ENCODE results near the gene RMND5A. TPM values are rescaled to one million over a fixed set of nuclear protein-coding genes. Genes with fewer than 3 reads are reported as not detected.

RMND5A gene
- total RNA-seq, 2 experiments from 2014 or later = 35.0 to 44.3 TPM

DNA sequence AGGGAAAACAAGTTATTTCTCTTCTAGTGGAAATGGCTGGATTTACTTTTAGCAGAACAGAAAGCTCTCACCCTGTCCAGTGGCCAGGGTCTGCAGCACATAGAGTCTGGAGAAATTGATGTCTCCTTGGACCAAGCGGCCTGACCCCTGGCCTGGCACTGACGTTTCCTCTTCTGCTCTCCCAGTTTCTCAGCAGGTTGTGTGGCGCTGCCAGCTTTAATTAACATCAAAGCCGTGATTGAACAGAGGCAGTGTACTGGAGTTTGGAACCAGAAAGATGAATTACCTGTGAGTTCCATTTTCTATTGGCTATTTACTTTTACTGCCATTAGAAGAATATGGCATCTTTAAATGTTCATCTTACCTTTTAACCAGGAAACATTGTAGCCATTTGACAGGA lies 49.7 kb downstream of the RMND5A start:
- ChIA-PET POLR2A (no interaction called here), CTCF (interaction anchor here (0.7 kb wide), 1 partner anchor 204 kb away, joined by 3 read pairs; no protein-coding TSS in a partner anchor)
- no peak for ATAC-seq
- Mint-ChIP-seq H3K36me3 (ENCODE audit: low read depth) (peaks cover 48% of the 10 kb centered on the region), H3K9me3 (ENCODE audit: low read depth) (no peaks in the 10 kb centered on the region), H3K4me3 (no peak overlapping the region), H3K27me3 (no peaks in the 10 kb centered on the region), H3K4me1 (peaks cover 1% of the 10 kb centered on the region), H3K27ac (no peak overlapping the region)
- intact Hi-C loops (cut with DNase I, micrococcal nuclease) = no loop called here
- DNase-seq = no peak

DNA sequence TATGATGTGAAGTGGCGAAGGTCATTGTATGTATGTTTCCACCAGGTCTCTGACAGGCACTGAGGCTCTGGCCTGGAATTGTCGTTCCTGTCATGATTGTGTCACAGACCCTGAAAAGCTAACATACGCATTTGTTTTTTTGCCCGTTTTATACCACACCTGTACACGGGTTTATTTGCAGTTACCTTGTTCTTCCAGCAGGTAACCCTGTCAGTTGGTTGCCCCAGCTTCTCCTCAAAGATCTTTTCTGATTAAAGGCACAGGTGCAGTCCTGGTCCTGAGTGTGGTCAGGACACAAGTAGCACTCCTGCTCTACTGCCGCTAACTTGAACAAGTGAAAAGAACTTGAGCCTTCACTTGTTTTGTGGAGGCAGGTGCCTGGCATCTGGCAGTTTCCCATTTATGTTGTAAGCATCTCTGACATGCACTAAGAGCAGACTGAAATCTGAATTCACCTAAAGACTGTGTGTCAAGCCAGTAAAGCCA lies 50.8 kb downstream of the RMND5A start:
- ChIA-PET CTCF (no interaction called here), POLR2A (no interaction called here)
- DNase-seq = no peak
- intact Hi-C loops (cut with DNase I, micrococcal nuclease) = no loop called here
- Mint-ChIP-seq H3K27me3 (no peaks in the 10 kb centered on the region), H3K36me3 (ENCODE audit: low read depth) (peaks cover 47% of the 10 kb centered on the region), H3K9me3 (ENCODE audit: low read depth) (no peaks in the 10 kb centered on the region), H3K4me3 (no peak overlapping the region), H3K27ac (no peak overlapping the region), H3K4me1 (no peaks in the 10 kb centered on the region)
- no peak for ATAC-seq

- CTCF ChIA-PET = interaction anchor here (0.6 to 0.8 kb wide), 3 partner anchors 10 to 442 kb away, joined by 3 to 4 read pairs (median 4); no protein-coding TSS in a partner anchor
- peaks cover 48% of the 10 kb centered on the region for H3K36me3 Mint-ChIP-seq (ENCODE audit: low read depth)
- no peak for ATAC-seq
- H3K27me3 Mint-ChIP-seq = no peaks in the 10 kb centered on the region
- H3K9me3 Mint-ChIP-seq (ENCODE audit: low read depth) = no peaks in the 10 kb centered on the region
- no peak overlapping the region for H3K4me3 Mint-ChIP-seq
- intact Hi-C loops (cut with DNase I, micrococcal nuclease) = no loop called here
- no peak overlapping the region for H3K27ac Mint-ChIP-seq
- DNase-seq = no peak
- POLR2A ChIA-PET = no interaction called here
- H3K4me1 Mint-ChIP-seq = no peaks in the 10 kb centered on the region
Observed at GRCh38 chr2:86772611-86773010, 52.5 kb downstream of the RMND5A start.

GRCh38 chr2:86774862-86775261 lies 54.8 kb downstream of the RMND5A start:
- H3K4me1 Mint-ChIP-seq = no peaks in the 10 kb centered on the region
- DNase-seq (no peak), ATAC-seq (no peak)
- intact Hi-C loops (cut with DNase I, micrococcal nuclease) = loop anchor here in 1 of 2 experiments (2.0 kb wide), 1 partner anchor 24 kb away; no protein-coding TSS in a partner anchor
- CTCF ChIA-PET = interaction anchor here (1.2 to 4.4 kb wide), 2 partner anchors 9 to 10 kb away, joined by 3 to 17 read pairs; no protein-coding TSS in a partner anchor
- POLR2A ChIA-PET = no interaction called here
- peaks cover 38% of the 10 kb centered on the region for H3K36me3 Mint-ChIP-seq (ENCODE audit: low read depth)
- no peaks in the 10 kb centered on the region for H3K9me3 Mint-ChIP-seq (ENCODE audit: low read depth)
- no peak overlapping the region for H3K27ac Mint-ChIP-seq
- H3K4me3 Mint-ChIP-seq = no peak overlapping the region
- no peaks in the 10 kb centered on the region for H3K27me3 Mint-ChIP-seq

- intact Hi-C loops (cut with DNase I, micrococcal nuclease) = loop anchor here in 1 of 2 experiments (2.0 kb wide), 1 partner anchor 25 kb away; no protein-coding TSS in a partner anchor
- CTCF ChIA-PET = interaction anchor here (1.2 to 4.4 kb wide), 2 partner anchors 9 to 11 kb away, joined by 3 to 17 read pairs; no protein-coding TSS in a partner anchor
Observed at GRCh38 chr2:86775338-86775737, 55.2 kb downstream of the RMND5A start.

DNA sequence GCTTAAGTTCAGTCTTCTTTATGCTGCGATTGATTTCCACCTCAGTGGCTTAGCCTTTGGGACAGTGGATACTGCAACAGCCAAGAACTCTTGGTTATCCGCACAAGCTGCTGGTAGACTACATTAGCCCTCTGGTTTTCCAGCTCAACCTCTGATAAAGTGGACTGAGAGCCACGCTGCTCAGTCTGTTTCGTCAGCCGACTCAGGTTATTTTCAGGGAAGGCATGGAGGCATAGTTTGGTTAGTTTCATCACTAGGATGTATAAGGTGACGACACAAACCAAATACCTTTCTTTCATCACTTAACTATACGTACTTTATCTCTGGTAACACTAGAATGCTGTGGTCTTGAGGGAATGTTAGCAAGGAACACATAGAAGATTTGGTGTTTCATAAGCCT lies 56.4 kb downstream of the RMND5A start:
- intact Hi-C loops (cut with DNase I, micrococcal nuclease) = no loop called here
- Mint-ChIP-seq H3K27ac (no peak overlapping the region), H3K9me3 (ENCODE audit: low read depth) (no peaks in the 10 kb centered on the region), H3K27me3 (no peaks in the 10 kb centered on the region), H3K36me3 (ENCODE audit: low read depth) (peaks cover 24% of the 10 kb centered on the region), H3K4me3 (no peak overlapping the region), H3K4me1 (no peaks in the 10 kb centered on the region)
- ChIA-PET POLR2A (no interaction called here), CTCF (interaction anchor here (4.4 kb wide), 1 partner anchor 12 kb away, joined by 17 read pairs; no protein-coding TSS in a partner anchor)
- ATAC-seq (no peak), DNase-seq (no peak)

More at GRCh38 chr2:86775338-86775737, 55.2 kb downstream of the RMND5A start:
- no peak for ATAC-seq
- no peak overlapping the region for H3K4me3 Mint-ChIP-seq
- H3K27ac Mint-ChIP-seq = no peak overlapping the region
- H3K36me3 Mint-ChIP-seq (ENCODE audit: low read depth) = peaks cover 35% of the 10 kb centered on the region
- DNase-seq = no peak
- H3K4me1 Mint-ChIP-seq = no peaks in the 10 kb centered on the region
- POLR2A ChIA-PET = no interaction called here
- H3K27me3 Mint-ChIP-seq = no peaks in the 10 kb centered on the region
- no peaks in the 10 kb centered on the region for H3K9me3 Mint-ChIP-seq (ENCODE audit: low read depth)

- Mint-ChIP-seq H3K9me3 (ENCODE audit: low read depth) (no peaks in the 10 kb centered on the region), H3K4me3 (no peak overlapping the region), H3K27ac (no peak overlapping the region), H3K4me1 (peaks cover 4% of the 10 kb centered on the region), H3K27me3 (no peaks in the 10 kb centered on the region), H3K36me3 (ENCODE audit: low read depth) (peaks cover 11% of the 10 kb centered on the region)
- ChIA-PET CTCF (no interaction called here), POLR2A (no interaction called here)
- DNase-seq (no peak), ATAC-seq (no peak)
- intact Hi-C loops (cut with DNase I, micrococcal nuclease) = no loop called here
Observed at GRCh38 chr2:86778957-86779356, 58.9 kb downstream of the RMND5A start.

DNA sequence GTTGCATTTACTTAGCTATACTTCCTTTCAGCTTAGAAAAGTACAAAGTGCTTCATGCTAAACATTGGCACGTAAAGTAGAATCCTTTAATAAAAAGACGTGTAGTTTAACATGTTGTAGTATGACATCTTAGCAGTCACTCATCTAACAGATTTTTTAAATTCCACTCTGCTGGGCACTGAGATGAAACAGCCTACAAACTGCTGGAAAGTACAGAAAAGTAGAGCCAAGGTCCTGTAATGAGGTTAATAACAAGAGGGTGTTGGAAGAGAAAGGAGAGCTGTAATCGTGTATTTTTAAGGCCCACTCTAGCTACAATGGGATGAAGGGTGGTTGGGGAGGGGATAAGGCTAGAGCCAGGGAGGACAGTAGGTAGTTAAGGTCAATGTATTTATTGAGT lies 59.9 kb downstream of the RMND5A start:
- intact Hi-C loops (cut with DNase I, micrococcal nuclease) = no loop called here
- ATAC-seq (no peak), DNase-seq (no peak)
- Mint-ChIP-seq H3K36me3 (ENCODE audit: low read depth) (peaks cover 6% of the 10 kb centered on the region), H3K4me3 (no peak overlapping the region), H3K9me3 (ENCODE audit: low read depth) (no peaks in the 10 kb centered on the region), H3K27ac (no peak overlapping the region), H3K27me3 (no peaks in the 10 kb centered on the region), H3K4me1 (peaks cover 8% of the 10 kb centered on the region)
- ChIA-PET POLR2A (no interaction called here), CTCF (interaction anchor here (2.4 kb wide), 1 partner anchor 16 kb away, joined by 6 read pairs; no protein-coding TSS in a partner anchor)

DNA sequence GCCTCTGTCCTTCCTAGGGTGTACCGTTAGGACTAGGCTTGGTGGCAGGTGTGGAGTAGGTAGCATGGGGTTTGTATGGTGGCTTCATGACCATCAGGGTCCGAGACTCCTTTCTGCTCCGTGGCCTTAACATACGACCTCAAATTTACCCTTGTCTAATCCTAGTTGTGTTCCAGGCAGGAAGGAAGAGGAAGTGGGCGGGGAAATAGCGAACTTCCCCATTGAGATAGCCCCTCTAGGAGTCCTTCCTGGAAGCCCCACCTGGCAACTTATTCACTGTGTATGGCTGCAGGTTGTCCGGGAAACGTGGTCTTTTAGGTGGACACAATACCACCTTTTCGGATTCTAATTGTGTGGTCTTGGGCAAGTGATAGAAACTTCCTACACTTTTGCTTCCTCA lies 61.3 kb downstream of the RMND5A start:
- Mint-ChIP-seq H3K27me3 (no peaks in the 10 kb centered on the region), H3K4me3 (no peak overlapping the region), H3K36me3 (ENCODE audit: low read depth) (peaks cover 4% of the 10 kb centered on the region), H3K4me1 (peaks cover 12% of the 10 kb centered on the region), H3K27ac (no peak overlapping the region), H3K9me3 (ENCODE audit: low read depth) (no peaks in the 10 kb centered on the region)
- no peak for DNase-seq
- POLR2A ChIA-PET = no interaction called here
- CTCF ChIA-PET = interaction anchor here (2.4 kb wide), 1 partner anchor 17 kb away, joined by 6 read pairs; no protein-coding TSS in a partner anchor
- no peak for ATAC-seq
- intact Hi-C loops (cut with DNase I, micrococcal nuclease) = no loop called here

GRCh38 chr2:86782748-86783147 lies 62.7 kb downstream of the RMND5A start:
- Mint-ChIP-seq H3K4me3 (no peak overlapping the region), H3K27me3 (peaks cover 5% of the 10 kb centered on the region), H3K27ac (no peak overlapping the region), H3K9me3 (ENCODE audit: low read depth) (no peaks in the 10 kb centered on the region), H3K36me3 (ENCODE audit: low read depth) (no peaks in the 10 kb centered on the region), H3K4me1 (peaks cover 12% of the 10 kb centered on the region)
- DNase-seq (no peak), ATAC-seq (no peak)
- POLR2A ChIA-PET = no interaction called here
- intact Hi-C loops (cut with DNase I, micrococcal nuclease) = no loop called here
- CTCF ChIA-PET = interaction anchor here (0.7 kb wide), 1 partner anchor 26 kb away, joined by 4 read pairs; no protein-coding TSS in a partner anchor

GRCh38 chr2:86783615-86784339 lies 63.7 kb downstream of the RMND5A start:
- intact Hi-C loops (cut with DNase I, micrococcal nuclease) = no loop called here
- no peaks in the 10 kb centered on the region for H3K9me3 Mint-ChIP-seq (ENCODE audit: low read depth)
- H3K4me1 Mint-ChIP-seq = peaks cover 12% of the 10 kb centered on the region
- ChIA-PET CTCF (interaction anchor here (0.7 kb wide), 1 partner anchor 9 kb away, joined by 3 read pairs; no protein-coding TSS in a partner anchor), POLR2A (no interaction called here)
- ATAC-seq = peak; percentile 77
- no peaks in the 10 kb centered on the region for H3K36me3 Mint-ChIP-seq (ENCODE audit: low read depth)
- no peak overlapping the region for H3K27ac Mint-ChIP-seq
- peaks cover 12% of the 10 kb centered on the region for H3K27me3 Mint-ChIP-seq
- DNase-seq = no peak
- no peak overlapping the region for H3K4me3 Mint-ChIP-seq

- POLR2A ChIA-PET = no interaction called here
- H3K9me3 Mint-ChIP-seq (ENCODE audit: low read depth) = no peaks in the 10 kb centered on the region
- H3K27me3 Mint-ChIP-seq = peaks cover 22% of the 10 kb centered on the region
- DNase-seq (peak; percentile 20), ATAC-seq (no peak)
- H3K27ac Mint-ChIP-seq = peak overlapping the region; percentile 35
- H3K4me3 Mint-ChIP-seq = no peak overlapping the region
- CTCF ChIA-PET = interaction anchor here (1.1 kb wide), 2 partner anchors 18 to 23 kb away, joined by 3 read pairs; no protein-coding TSS in a partner anchor
- peaks cover 18% of the 10 kb centered on the region for H3K4me1 Mint-ChIP-seq
- H3K36me3 Mint-ChIP-seq (ENCODE audit: low read depth) = no peaks in the 10 kb centered on the region
- intact Hi-C loops (cut with DNase I, micrococcal nuclease) = no loop called here
Observed at GRCh38 chr2:86785456-86785855, 65.4 kb downstream of the RMND5A start.

Measured in activated CD4-positive, alpha-beta T cell treated with anti-CD3 and anti-CD28 coated beads for 36 hours (primary cell).